NCI-H2029 (cell line): ENCODE data around the gene DOCK10.

ENCODE experiments used
- DNase-seq: peaks from one replicate; lab custom pipeline; 2025; lab: John Stamatoyannopoulos, UW

DOCK10 gene

DNA sequence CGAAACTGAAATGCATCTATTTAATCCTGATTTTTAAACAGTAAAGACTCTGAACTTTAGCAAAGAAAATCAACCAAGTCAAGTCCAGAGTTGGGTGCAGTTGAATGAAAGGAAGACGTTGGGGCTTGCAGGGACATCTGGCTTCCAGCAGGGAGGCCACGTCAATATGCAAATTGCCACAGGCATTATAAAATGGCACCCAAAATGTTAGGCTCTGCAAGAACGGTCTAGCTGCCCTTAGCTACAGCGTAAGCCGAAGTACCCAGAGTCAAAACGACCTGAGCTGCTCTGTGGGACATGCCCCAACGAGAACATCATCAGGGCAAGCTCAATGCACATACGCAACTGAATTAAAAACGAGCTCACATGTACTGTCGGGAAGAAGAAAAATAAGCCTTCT is 30.7 kb downstream of the DOCK10 start:
- DNase-seq = no peak

- no peak for DNase-seq
Observed at GRCh38 chr2:225010804-225011203, 31.5 kb downstream of the DOCK10 start.

- DNase-seq = no peak
Observed at GRCh38 chr2:225009768-225010167, 32.5 kb downstream of the DOCK10 start.

DNA sequence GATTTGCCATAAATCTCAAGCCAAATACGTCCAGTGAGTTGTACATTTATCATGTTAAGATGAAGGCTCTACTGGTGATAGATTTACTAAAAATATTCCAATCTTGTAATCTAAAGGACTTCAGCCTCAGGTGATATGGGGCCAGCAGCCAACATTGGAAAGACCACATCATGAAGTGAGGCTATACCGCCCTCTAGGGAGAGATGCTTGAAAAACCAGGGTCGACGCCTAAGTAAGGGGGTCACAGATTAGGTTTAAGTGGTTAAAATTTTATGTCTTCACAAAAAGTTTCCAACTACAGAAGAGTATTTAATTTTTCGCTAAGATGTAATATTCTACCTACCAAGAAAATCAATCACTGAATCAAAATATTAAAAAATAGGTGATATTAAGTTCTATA is 33.3 kb downstream of the DOCK10 start:
- peak; percentile 15 for DNase-seq

DNA sequence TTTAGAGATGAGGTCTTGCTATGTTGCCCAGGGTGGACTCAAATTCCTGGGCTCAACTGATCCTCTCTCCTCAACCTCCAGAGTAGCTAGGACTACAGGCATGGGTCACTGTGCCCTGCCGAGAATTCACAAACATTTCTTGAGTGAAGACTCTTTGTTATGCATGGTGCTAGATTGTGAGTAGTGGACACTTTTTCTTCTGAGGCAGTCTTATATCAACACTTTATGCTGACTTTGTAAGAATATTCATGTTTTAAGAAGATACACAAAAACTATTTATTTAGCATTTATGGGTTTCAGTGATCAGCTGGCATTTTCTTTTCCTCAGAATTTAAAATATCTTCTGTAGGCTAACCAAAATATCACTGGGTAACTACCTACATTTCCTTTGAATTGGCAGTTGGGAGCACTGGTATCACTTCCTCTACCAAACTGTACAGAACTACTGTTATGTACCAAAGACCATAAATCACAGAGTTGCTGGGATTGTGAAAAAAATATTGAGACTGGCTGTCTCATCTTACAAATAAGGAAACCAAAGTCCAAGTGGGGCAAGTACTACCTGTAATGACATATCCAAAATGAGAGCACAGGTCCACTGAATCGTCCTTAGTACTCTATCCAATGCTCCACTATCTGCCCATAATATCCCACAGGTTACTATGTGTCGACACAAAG is 34.0 kb downstream of the DOCK10 start:
- no peak for DNase-seq

GRCh38 chr2:225006730-225007129 is 35.5 kb downstream of the DOCK10 start:
- no peak for DNase-seq

DNA sequence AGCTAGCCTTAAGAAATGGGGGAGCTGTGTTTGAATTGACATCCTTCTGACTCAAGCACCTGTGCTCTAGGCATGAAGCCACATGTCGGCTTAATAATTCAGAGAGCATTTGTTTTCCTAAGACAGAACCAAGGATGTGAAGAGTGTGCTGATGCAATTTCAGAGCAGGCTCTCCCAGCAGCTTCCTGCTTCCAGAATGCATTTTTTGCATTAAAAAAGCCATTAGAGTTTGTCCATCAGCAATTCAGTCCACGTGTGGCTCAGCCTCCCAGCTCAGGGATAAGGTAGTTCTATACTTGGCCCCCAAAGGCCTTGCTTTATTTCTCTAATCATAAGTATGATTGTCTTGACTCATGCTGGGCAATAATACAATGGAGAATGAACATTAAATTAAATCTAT is 37.7 kb downstream of the DOCK10 start:
- no peak for DNase-seq

DNA sequence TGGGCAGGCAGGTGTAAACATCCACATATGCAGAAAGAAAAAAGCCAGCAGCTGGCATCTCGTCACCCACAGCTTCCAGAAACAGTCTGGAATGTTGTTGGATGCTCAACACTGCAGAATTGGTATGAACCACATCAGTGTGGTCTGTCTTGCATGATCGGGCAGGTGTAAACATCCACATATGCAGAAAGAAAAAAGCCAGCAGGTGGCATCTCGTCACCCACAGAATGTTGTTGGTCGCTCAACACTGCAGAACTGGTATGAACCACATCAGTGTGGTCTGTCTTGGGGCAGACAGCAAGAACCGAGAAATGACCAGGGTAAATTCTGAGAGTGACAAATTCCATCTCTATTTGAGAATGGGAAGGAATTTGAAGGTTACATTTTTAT is 39.6 kb downstream of the DOCK10 start:
- peak; percentile 68 for DNase-seq

- peak; percentile 55 for DNase-seq
Observed at GRCh38 chr2:225002039-225002655, 40.1 kb downstream of the DOCK10 start.

- DNase-seq = no peak
Observed at GRCh38 chr2:224999754-225000153, 42.5 kb downstream of the DOCK10 start.

GRCh38 chr2:224999321-224999720 is 42.9 kb downstream of the DOCK10 start:
- no peak for DNase-seq

- no peak for DNase-seq
Observed at GRCh38 chr2:224997802-224998201, 44.5 kb downstream of the DOCK10 start.

DNA sequence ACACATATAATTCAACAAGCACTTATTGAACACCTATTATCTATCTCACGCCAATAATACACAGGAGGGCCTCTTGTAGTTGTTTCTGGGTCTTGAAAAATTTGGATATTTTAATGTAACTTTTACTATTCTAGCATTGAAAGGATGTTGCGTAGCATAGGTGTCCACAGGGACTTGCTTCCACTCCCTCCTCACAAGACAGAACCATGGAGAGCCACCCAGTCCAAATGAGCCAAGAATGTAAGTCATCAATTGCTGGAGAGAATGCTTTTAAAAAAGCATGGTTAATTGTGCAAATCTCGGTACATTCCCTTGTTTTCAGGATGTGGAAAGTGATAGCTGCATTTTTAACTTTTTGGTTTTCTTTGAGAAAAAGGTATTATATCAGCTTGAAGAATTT is 46.8 kb downstream of the DOCK10 start:
- no peak for DNase-seq

- DNase-seq = no peak
Observed at GRCh38 chr2:224994242-224994823, 47.9 kb downstream of the DOCK10 start.

DNA sequence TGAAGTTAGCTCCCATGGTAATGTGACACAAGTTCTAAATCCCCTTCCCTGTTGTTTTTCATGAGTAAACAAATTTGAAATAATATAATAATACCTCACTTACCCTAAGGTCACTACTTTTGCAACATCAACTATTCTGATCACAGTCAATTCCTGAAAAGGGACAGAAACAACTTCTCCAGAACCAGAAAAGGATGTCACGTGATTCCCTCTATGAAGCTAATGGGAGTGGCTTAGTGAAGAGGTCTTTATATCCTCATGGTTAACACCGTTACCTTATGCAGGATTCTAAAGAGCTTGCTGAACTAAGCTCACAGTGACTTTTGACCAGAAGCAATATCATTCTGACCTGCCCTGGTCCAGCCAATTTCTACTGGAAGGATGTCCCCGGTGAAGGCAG is 51.6 kb downstream of the DOCK10 start:
- DNase-seq = no peak

- no peak for DNase-seq
Observed at GRCh38 chr2:224987733-224988132, 54.5 kb downstream of the DOCK10 start.

GRCh38 chr2:224986477-224986876 is 55.8 kb downstream of the DOCK10 start:
- DNase-seq = no peak

DNA sequence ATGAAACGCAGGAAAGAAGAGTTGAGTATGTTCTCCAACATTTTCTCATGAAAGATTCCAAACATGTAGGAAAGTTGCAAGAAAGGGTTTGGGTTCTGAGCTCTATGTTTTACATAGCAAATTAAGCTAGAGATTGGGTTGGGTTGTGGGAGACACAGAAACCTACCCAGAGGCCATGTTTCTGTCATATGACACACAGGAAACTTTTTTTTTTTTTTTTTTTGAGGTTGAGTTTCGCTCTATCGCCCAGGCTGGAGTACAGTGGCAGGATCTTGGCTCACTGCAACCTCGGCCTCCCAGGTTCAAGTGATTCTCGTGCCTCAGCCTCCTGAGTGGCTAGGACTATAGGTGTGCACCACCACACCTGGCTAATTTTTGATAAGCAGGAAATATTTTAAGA is 57.6 kb downstream of the DOCK10 start:
- no peak for DNase-seq

GRCh38 chr2:224983712-224984554 is 58.3 kb downstream of the DOCK10 start:
- DNase-seq = no peak

DNA sequence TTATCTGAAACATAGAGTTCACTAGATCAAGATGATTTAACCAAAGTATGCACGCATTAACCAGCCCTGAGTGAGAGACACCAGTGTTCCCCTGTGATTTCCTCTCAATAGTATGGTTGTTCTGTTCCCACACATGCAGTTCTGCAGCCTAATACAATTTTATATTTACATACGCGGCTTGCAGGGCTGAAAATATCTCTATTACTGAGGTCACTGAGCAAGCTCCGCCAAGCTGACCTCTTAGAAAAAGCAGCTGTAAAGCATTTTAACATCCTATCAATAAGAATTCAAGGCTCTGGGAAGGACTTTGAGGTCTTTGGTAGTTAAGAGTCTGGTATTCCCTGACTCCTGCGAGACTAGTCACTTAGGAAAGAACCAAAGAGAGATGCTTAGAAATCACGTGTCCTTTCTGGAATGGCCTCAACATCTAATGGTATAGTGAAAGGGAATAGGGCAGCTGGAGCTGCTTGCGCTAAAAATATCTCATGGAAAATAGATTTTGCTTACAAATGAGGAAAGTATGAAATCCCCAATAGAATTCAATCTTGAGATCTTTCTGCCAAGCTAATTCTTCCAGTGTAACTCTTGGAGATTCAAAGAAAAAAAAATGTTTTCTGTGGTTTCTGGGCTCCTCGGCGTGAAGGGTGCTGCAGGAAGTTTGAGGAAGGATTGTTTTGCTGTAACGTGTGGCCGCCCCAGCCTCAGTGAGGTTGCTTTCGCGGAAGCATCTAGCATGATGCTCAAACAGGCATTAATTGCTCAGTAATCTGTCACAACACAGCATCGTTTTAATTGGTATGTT is 59.2 kb downstream of the DOCK10 start:
- DNase-seq = no peak

DNA sequence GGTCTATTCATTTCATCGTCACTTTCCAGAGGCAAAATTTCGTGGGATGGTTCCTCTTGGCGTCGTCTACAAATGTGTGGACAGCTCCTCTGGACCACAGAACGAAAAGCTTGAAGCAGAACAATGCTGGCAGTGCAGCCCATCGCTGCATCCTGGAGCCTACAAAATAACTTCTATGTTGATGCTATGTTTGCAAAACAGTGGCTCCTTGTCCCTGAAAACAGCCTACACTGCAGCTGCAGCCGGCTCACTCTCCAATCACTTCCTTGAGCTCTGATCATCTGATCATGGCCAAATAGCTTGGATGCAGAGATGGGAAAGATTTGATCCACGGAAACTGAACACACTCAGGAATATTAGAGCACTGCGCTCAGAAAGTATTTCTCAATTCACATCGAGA is 60.0 kb downstream of the DOCK10 start:
- DNase-seq = no peak
